Endodermal cell (in vitro differentiated cells): ENCODE measurements around the gene MTHFD2L. TPM values are rescaled to one million over a fixed set of nuclear protein-coding genes. Genes with fewer than 3 reads are reported as not detected.

Source experiments
- DNase-seq: peaks from one replicate; pipeline ENCODE4 v3.0.0-alpha.2; 2017
- H3K27ac ChIP-seq: 2 replicates; pipeline ENCODE4 v1.5.1; 2013; ENCODE audit warnings: mild to moderate bottlenecking, low read depth, low read length, moderate library complexity
- H3K27me3 ChIP-seq: 2 replicates; pipeline ENCODE4 v1.6.1; 2013; ENCODE audit warnings: mild to moderate bottlenecking, low read length, moderate library complexity; ENCODE audit not compliant: insufficient read depth, control insufficient read depth, poor library complexity, severe bottlenecking
- H3K36me3 ChIP-seq: 2 replicates; pipeline ENCODE4 v1.7.0; 2013; ENCODE audit warnings: mild to moderate bottlenecking, low read length, moderate library complexity; ENCODE audit not compliant: control insufficient read depth, insufficient read depth
- H3K4me1 ChIP-seq: one replicate; pipeline ENCODE4 v1.7.0; 2013; ENCODE audit warnings: low read length; ENCODE audit not compliant: control insufficient read depth, insufficient read depth
- H3K4me3 ChIP-seq: 2 replicates; pipeline ENCODE4 v1.5.1; 2013; ENCODE audit warnings: mild to moderate bottlenecking, low read length, moderate library complexity
- H3K9ac ChIP-seq: 2 replicates; pipeline ENCODE4 v1.6.1; 2013; ENCODE audit warnings: mild to moderate bottlenecking, low read length, moderate library complexity; ENCODE audit not compliant: poor library complexity, severe bottlenecking; ENCODE audit errors: extremely low read depth
- H3K9me3 ChIP-seq: 2 replicates; pipeline ENCODE4 v1.6.1; 2013; ENCODE audit warnings: mild to moderate bottlenecking, low read length, moderate library complexity; ENCODE audit not compliant: control insufficient read depth
- H3K27ac Mint-ChIP-seq: 2 replicates; pipeline ENCODE4 v1.8.0; 2020; ENCODE audit warnings: mixed read lengths
- H3K27me3 Mint-ChIP-seq: 2 replicates; pipeline ENCODE4 v1.8.0; 2021; ENCODE audit warnings: mild to moderate bottlenecking, mixed read lengths; ENCODE audit not compliant: insufficient read depth
- H3K36me3 Mint-ChIP-seq: 2 replicates; pipeline ENCODE4 v1.8.0; 2020; ENCODE audit warnings: low read depth, mixed read lengths
- H3K4me1 Mint-ChIP-seq: 2 replicates; pipeline ENCODE4 v1.8.0; 2020; ENCODE audit warnings: mixed read lengths
- H3K4me3 Mint-ChIP-seq: 2 replicates; pipeline ENCODE4 v1.8.0; 2020; ENCODE audit warnings: mild to moderate bottlenecking, moderate library complexity, mixed read lengths
- H3K9me3 Mint-ChIP-seq: 2 replicates; pipeline ENCODE4 v1.8.0; 2020; ENCODE audit warnings: mild to moderate bottlenecking, mixed read lengths
- WGBS, 2 experiments: methylation state at CpG; one replicate each; pipeline versions ENCODE4 v1.1.5 to v1.1.7; 2013; ENCODE audit warnings: missing lambda C conversion rate in 2 of 2, mixed read lengths in 1 of 2; ENCODE audit not compliant: insufficient coverage in 1 of 2, insufficient read length in 1 of 2; 5-methylcytosine and 5-hydroxymethylcytosine counted together
- total RNA-seq, 2 donors: library from RNA; stranded (reverse); fragmentation: NEBNext Ultra II Directional in 1 of 2; extraction: Animal tissue kit (Norgen Biotek cat#: 25700) in 1 of 2; gene quantifications; 2 replicates in 1 of 2; 3 replicates in 1 of 2; pipeline ENCODE4 v1.2.1, GENCODE V29; 2021
- TF ChIP-seq, protein P1 (sequence below): fragments of 200-600 bp; sonication (generic); conservative IDR thresholded peaks from 2 replicates; pipeline ENCODE4 v1.5.0; 2021; ENCODE audit warnings: antibody characterized with exemption, mild to moderate bottlenecking

Gene MTHFD2L
- total RNA-seq, 2 donors from 2014 or later: 10.4 to 11.5 TPM

DNA sequence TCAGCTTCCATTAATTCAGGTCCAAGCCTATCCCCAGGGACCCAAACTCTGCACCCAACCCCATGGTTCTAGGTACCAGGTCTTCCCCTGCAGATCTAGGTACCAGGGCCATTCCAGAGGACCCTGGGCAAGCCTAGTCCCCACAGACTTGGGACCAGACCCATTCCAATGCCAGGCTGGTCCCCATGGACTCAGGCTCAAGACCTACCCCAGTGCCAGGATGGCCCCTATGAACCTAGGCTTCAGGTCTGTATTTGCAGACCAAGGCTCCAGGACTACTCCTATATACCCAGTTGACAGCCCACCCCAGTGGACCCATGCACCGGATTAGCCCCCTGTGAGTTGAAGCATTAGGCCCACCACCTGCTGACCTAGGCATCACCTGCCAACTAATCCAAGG, 8.9 kb downstream of the MTHFD2L start:
- Histone ChIP-seq H3K27ac (no peak overlapping the region), H3K9ac (no peak overlapping the region), H3K9me3 (no peaks in the 10 kb centered on the region), H3K4me1 (no peaks in the 10 kb centered on the region), H3K36me3 (peaks cover 9% of the 10 kb centered on the region), H3K4me3 (no peak overlapping the region), H3K27me3 (no peaks in the 10 kb centered on the region)
- Mint-ChIP-seq H3K4me1 (no peaks in the 10 kb centered on the region), H3K27ac (no peak overlapping the region), H3K27me3 (no peaks in the 10 kb centered on the region), H3K9me3 (no peaks in the 10 kb centered on the region), H3K4me3 (no peak overlapping the region), H3K36me3 (peaks cover 7% of the 10 kb centered on the region)
- TF ChIP-seq, protein P1, sequence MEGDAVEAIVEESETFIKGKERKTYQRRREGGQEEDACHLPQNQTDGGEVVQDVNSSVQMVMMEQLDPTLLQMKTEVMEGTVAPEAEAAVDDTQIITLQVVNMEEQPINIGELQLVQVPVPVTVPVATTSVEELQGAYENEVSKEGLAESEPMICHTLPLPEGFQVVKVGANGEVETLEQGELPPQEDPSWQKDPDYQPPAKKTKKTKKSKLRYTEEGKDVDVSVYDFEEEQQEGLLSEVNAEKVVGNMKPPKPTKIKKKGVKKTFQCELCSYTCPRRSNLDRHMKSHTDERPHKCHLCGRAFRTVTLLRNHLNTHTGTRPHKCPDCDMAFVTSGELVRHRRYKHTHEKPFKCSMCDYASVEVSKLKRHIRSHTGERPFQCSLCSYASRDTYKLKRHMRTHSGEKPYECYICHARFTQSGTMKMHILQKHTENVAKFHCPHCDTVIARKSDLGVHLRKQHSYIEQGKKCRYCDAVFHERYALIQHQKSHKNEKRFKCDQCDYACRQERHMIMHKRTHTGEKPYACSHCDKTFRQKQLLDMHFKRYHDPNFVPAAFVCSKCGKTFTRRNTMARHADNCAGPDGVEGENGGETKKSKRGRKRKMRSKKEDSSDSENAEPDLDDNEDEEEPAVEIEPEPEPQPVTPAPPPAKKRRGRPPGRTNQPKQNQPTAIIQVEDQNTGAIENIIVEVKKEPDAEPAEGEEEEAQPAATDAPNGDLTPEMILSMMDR: no peak
- WGBS, 2 experiments: 100% methylated on average over 1 of the region's 1 CpG; no CpG with 5 or more reads in 1 of the 2 experiments
- DNase-seq: no peak

DNA sequence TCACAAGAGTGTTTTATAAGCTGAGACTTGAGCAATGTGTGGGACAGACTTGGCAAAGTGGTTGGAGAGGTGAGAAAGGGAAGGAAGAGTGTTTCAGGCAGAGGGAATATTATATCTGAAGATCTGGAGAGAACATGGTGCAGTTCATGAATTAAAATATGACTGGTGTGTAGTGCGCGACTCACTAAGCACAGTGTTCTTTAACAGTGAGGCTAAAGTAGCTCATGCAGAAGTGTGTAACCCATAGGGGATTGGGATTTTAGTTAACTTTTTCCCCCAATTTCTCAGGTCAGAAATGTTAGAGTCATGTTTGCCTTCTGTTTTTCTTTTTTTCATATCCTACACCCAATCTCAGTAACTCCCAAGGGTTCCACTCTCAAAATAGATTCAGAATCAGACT, 9.7 kb downstream of the MTHFD2L start:
- H3K36me3 ChIP-seq: peaks cover under 1% of the 10 kb centered on the region
- no peak overlapping the region for H3K4me3 ChIP-seq
- TF ChIP-seq, protein P1: no peak
- H3K27ac ChIP-seq: no peak overlapping the region
- H3K9ac ChIP-seq: no peak overlapping the region
- no peaks in the 10 kb centered on the region for H3K4me1 ChIP-seq
- H3K9me3 ChIP-seq: no peaks in the 10 kb centered on the region
- WGBS, 2 experiments: 97 to 100% methylated on average over 2 of the region's 2 CpGs
- H3K27me3 ChIP-seq: no peaks in the 10 kb centered on the region
- Mint-ChIP-seq H3K27me3 (no peaks in the 10 kb centered on the region), H3K27ac (no peak overlapping the region), H3K9me3 (no peaks in the 10 kb centered on the region), H3K36me3 (peaks cover under 1% of the 10 kb centered on the region), H3K4me3 (no peak overlapping the region), H3K4me1 (no peaks in the 10 kb centered on the region)
- no peak for DNase-seq

DNA sequence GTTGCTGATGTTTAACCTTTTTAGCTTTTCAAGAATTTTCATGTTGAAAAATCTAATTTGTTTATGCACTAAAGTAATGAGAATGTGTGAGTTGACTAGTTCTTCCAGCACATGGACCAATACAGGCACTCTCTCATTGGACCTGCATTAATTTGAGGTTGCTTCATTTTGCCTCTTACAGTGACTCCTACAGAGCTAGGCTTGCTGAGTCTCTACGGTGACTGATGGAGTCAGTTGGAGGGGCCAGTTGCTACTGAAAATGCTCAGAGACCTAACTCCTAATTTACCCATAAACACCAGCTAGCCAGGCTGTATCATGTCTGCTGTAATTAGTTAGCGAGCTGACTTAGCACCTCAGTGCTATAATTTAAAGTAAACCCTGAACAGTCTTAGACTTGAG, 10.9 kb downstream of the MTHFD2L start:
- no peaks in the 10 kb centered on the region for H3K9me3 ChIP-seq
- no peak overlapping the region for H3K4me3 Mint-ChIP-seq
- TF ChIP-seq, protein P1: no peak
- H3K9me3 Mint-ChIP-seq: no peaks in the 10 kb centered on the region
- H3K27ac Mint-ChIP-seq: no peak overlapping the region
- H3K4me3 ChIP-seq: no peak overlapping the region
- no peak overlapping the region for H3K27ac ChIP-seq
- no peaks in the 10 kb centered on the region for H3K4me1 Mint-ChIP-seq
- no peaks in the 10 kb centered on the region for H3K27me3 Mint-ChIP-seq
- no peaks in the 10 kb centered on the region for H3K4me1 ChIP-seq
- no peaks in the 10 kb centered on the region for H3K27me3 ChIP-seq
- no peak for DNase-seq
- 92 to 100% methylated on average over 1 to 2 of the region's 2 CpGs for WGBS, 2 experiments
- H3K9ac ChIP-seq: no peak overlapping the region
- H3K36me3 ChIP-seq: no peaks in the 10 kb centered on the region
- H3K36me3 Mint-ChIP-seq: no peaks in the 10 kb centered on the region
